Spleen (tissue), 11 donors: ENCODE results near the gene NUPR1. TPM values are rescaled to one million over a fixed set of nuclear protein-coding genes. Genes with fewer than 3 reads are reported as not detected.
"Not testable (repeated sequence)": the region's sequence is repeated elsewhere in the genome, so short reads cannot be mapped to it uniquely, and the experiment has no call there.

Experiments used
- DNase-seq: peaks from one replicate; pipeline ENCODE4 v3.0.0-alpha.2; 2020
- H3K27ac ChIP-seq, 8 donors: fragments of 200-600 bp; sonication (generic) in 7 of 8; 1 replicate in 4 of 8; 2 replicates in 4 of 8; pipeline versions ENCODE4 v1.5.0 to v1.8.0; 2016 to 2021; ENCODE audit warnings: inconsistent platforms in 4 of 8, mild to moderate bottlenecking in 4 of 8, moderate library complexity in 1 of 8
- H3K27me3 ChIP-seq, 7 donors: fragments of 200-600 bp; sonication (generic) in 6 of 7; replicated peaks in 1 of 7; 1 replicate in 4 of 7; 2 replicates in 3 of 7; pipeline versions ENCODE4 v1.5.0 to v1.8.0; 2016 to 2021; ENCODE audit warnings: inconsistent platforms in 3 of 7, mild to moderate bottlenecking in 1 of 7
- H3K36me3 ChIP-seq, 6 donors: fragments of 200-600 bp; sonication (generic) in 5 of 6; 1 replicate in 4 of 6; 2 replicates in 2 of 6; pipeline versions ENCODE4 v1.5.0 to v1.8.0; 2016 to 2021; ENCODE audit warnings: inconsistent platforms in 2 of 6
- H3K4me1 ChIP-seq, 6 donors: fragments of 200-600 bp; sonication (generic) in 5 of 6; 1 replicate in 3 of 6; 2 replicates in 3 of 6; pipeline versions ENCODE4 v1.5.0 to v1.8.0; 2016 to 2021; ENCODE audit warnings: inconsistent platforms in 3 of 6
- H3K4me3 ChIP-seq, 8 donors: fragments of 200-600 bp; sonication (generic) in 7 of 8; 1 replicate in 4 of 8; 2 replicates in 4 of 8; pipeline versions ENCODE4 v1.5.0 to v1.8.0; 2016 to 2021; ENCODE audit warnings: inconsistent platforms in 4 of 8, mild to moderate bottlenecking in 4 of 8, moderate library complexity in 2 of 8
- H3K9me3 ChIP-seq, 8 donors: fragments of 200-600 bp; sonication (generic) in 7 of 8; 1 replicate in 4 of 8; 2 replicates in 4 of 8; pipeline versions ENCODE4 v1.5.0 to v1.8.0; 2016 to 2021; ENCODE audit warnings: inconsistent platforms in 4 of 8
- CTCF ChIP-seq, 11 experiments: fragments of 200-600 bp in 7 of 11; fragments of 450-650 bp in 4 of 11; sonication (generic) in 4 of 11; IDR thresholded peaks in 8 of 11; conservative IDR thresholded peaks in 3 of 11; 1 replicate in 7 of 11; 2 replicates in 4 of 11; pipeline versions ENCODE4 v1.4.0 to v1.8.0; 2016 to 2021; ENCODE audit warnings: antibody characterized with exemption in 11 of 11, inconsistent platforms in 4 of 11, mild to moderate bottlenecking in 1 of 11
- POLR2A ChIP-seq, 3 donors: fragments of 450-650 bp; IDR thresholded peaks; one replicate each; pipeline ENCODE4 v1.5.1; 2017; ENCODE audit warnings: antibody characterized with exemption in 3 of 3, mild to moderate bottlenecking in 1 of 3
- POLR2AphosphoS5 ChIP-seq, 3 donors: sonication (generic); formaldehyde crosslinking; IDR thresholded peaks; one replicate each; pipeline ENCODE4 v1.5.1; 2017; ENCODE audit warnings: antibody characterized with exemption in 3 of 3
- WGBS, 5 donors: extraction: QIAGEN DNeasy Blood & Tissue Kit in 3 of 5; methylation state at CpG; one replicate each; pipeline versions ENCODE4 v1.1.5 to v1.1.7; 2013 to 2018; 5-methylcytosine and 5-hydroxymethylcytosine counted together
- intact Hi-C: fragments of 100-400 bp; cut with DNase I; formaldehyde crosslinking; loops from one replicate; pipeline ENCODE4 v1.15.0; 2023; ENCODE audit warnings: low total_unique reads
- polyA plus RNA-seq, 3 donors: library from polyadenylated mRNA; stranded (reverse); fragments of 200-250 nt; gene quantifications; one replicate each; pipeline ENCODE4 v1.2.1, GENCODE V29; 2013
- total RNA-seq, 7 donors: library from RNA; depleted of rRNA in 3 of 7; stranded (reverse); fragments of >200 nt in 3 of 7; fragmentation: NEBNext Ultra II Directional in 4 of 7; extraction: Animal tissue kit (Norgen Biotek cat#: 25700) in 4 of 7; gene quantifications; one replicate each; pipeline versions ENCODE4 v1.1.0 to v1.2.1, GENCODE V29; 2016 to 2021
- donor health status: healthy with polysubstance abuse.
- donor health status: DM: no; HTN: no; CAD: no; lungs with moderate emphysema.
- donor health status: DM: no; HTN: no; CAD: no.
- donor health status: Bipolar disorder and iron deficiency.
- donor health status: healthy.
- donor health status: DM: no; HTN: no; CAD: no.
- donor health status: DM: yes; HTN: yes; CAD: no.

The NUPR1 gene
- total and polyA plus RNA-seq, 10 donors = 2.7 to 53.7 (median 17.0) TPM

- Histone ChIP-seq H3K27ac (no peak overlapping the region), H3K9me3 (no peaks in the 10 kb centered on the region), H3K4me1 (peaks cover 0 to 15% (median 7%) of the 10 kb centered on the region in 6 donors), H3K4me3 (no peak overlapping the region), H3K36me3 (no peaks in the 10 kb centered on the region), H3K27me3 (peaks cover 0 to 61% (median 0%) of the 10 kb centered on the region in 7 donors)
- TF ChIP-seq POLR2A (IDR thresholded peaks at IDR 0.05) (no peak), CTCF (IDR thresholded peaks at IDR 0.05 in 8 of 11, conservative IDR thresholded peaks at IDR 0.05 in 3 of 11) (no peak), POLR2AphosphoS5 (IDR thresholded peaks at IDR 0.05) (no peak)
- intact Hi-C loops = no loop called here
- 64 to 89% (median 71%) methylated on average over 14 of the region's 14 CpGs for WGBS, 5 donors
- no peak for DNase-seq
Observed at GRCh38 chr16:28548306-28548802, 9.6 kb upstream of the NUPR1 start.

- no peak for DNase-seq
- intact Hi-C loops = no loop called here
- H3K27me3 ChIP-seq = peaks cover 0 to 63% (median 0%) of the 10 kb centered on the region in 7 donors
- no peak overlapping the region for H3K27ac ChIP-seq
- H3K9me3 ChIP-seq = no peaks in the 10 kb centered on the region
- TF ChIP-seq POLR2AphosphoS5 (IDR thresholded peaks at IDR 0.05) = no peak
- TF ChIP-seq POLR2A (IDR thresholded peaks at IDR 0.05) = no peak
- TF ChIP-seq CTCF (IDR thresholded peaks at IDR 0.05 in 8 of 11, conservative IDR thresholded peaks at IDR 0.05 in 3 of 11) = no peak
- no peaks in the 10 kb centered on the region for H3K36me3 ChIP-seq
- WGBS, 5 donors = 85 to 89% (median 86%) methylated on average over 7 of the region's 7 CpGs
- no peak overlapping the region for H3K4me3 ChIP-seq
- peaks cover 0 to 22% (median 5%) of the 10 kb centered on the region in 6 donors for H3K4me1 ChIP-seq
Observed at GRCh38 chr16:28546626-28547025, 7.9 kb upstream of the NUPR1 start.

GRCh38 chr16:28545964-28546363 is 7.2 kb upstream of the NUPR1 start:
- H3K4me3 ChIP-seq, H3K27ac ChIP-seq, H3K9me3 ChIP-seq, H3K36me3 ChIP-seq, DNase-seq, intact Hi-C loops: not testable (repeated sequence)
- Histone ChIP-seq H3K27me3 (peaks cover 0 to 63% (median 0%) of the 10 kb centered on the region in 7 donors), H3K4me1 (peaks cover 0 to 22% (median 5%) of the 10 kb centered on the region in 6 donors)
- 85 to 94% (median 87%) methylated on average over 6 to 7 of the region's 7 CpGs for WGBS, 5 donors

- H3K4me3 ChIP-seq = no peak overlapping the region
- WGBS, 5 donors = 77 to 91% (median 83%) methylated on average over 3 of the region's 3 CpGs
- no peak overlapping the region for H3K27ac ChIP-seq
- H3K36me3 ChIP-seq = no peaks in the 10 kb centered on the region
- intact Hi-C loops = no loop called here
- H3K4me1 ChIP-seq = peaks cover 0 to 22% (median 5%) of the 10 kb centered on the region in 6 donors
- H3K27me3 ChIP-seq = peaks cover 0 to 62% (median 0%) of the 10 kb centered on the region in 7 donors
- DNase-seq = no peak
- no peak for TF ChIP-seq CTCF (IDR thresholded peaks at IDR 0.05 in 8 of 11, conservative IDR thresholded peaks at IDR 0.05 in 3 of 11)
- no peak for TF ChIP-seq POLR2AphosphoS5 (IDR thresholded peaks at IDR 0.05)
- no peak for TF ChIP-seq POLR2A (IDR thresholded peaks at IDR 0.05)
- H3K9me3 ChIP-seq = no peaks in the 10 kb centered on the region
Observed at GRCh38 chr16:28544998-28545397, 6.2 kb upstream of the NUPR1 start.
